GM12878 (cell line): Measurements from ENCODE around the gene M1AP. TPM values are rescaled to one million over a fixed set of nuclear protein-coding genes. Genes with fewer than 3 reads are reported as not detected.

Source experiments
- ATAC-seq: fragments of 200-7000 bp; cut with Tn5 transposase; 3 replicates; pipeline ENCODE4 v1.9.1; 2020; ENCODE audit warnings: mild to moderate bottlenecking, moderate library complexity
- BruUV-seq: library from RNA; stranded (reverse); fragments of 400-500 nt; replicated peaks from 2 replicates; lab custom pipeline; 2021; lab: Mats Ljungman, UMichigan
- CTCF ChIA-PET: fragments of 300-600 bp; sonication (Branson Sonifier 250); formaldehyde crosslinking; extraction: SDS; loops from one replicate; lab custom pipeline; 2021; ENCODE audit warnings: inconsistent platforms; lab: Yijun Ruan, JAX
- POLR2A ChIA-PET: fragments of 350-600 bp; formaldehyde crosslinking; extraction: SDS; loops from one replicate; lab custom pipeline; 2021; ENCODE audit warnings: inconsistent platforms; lab: Charles Lee
- RAD21 ChIA-PET: fragments of 300-600 bp; sonication (Branson Sonifier 250); formaldehyde crosslinking; loops from one replicate; lab custom pipeline; 2023; ENCODE audit warnings: antibody characterized with exemption; ENCODE audit not compliant: unreplicated experiment; lab: Charles Lee
- SMC1A ChIA-PET: fragments of 300-600 bp; sonication (Branson Sonifier 250); formaldehyde crosslinking; loops from one replicate; lab custom pipeline; 2023; ENCODE audit not compliant: unreplicated experiment, uncharacterized antibody; lab: Charles Lee
- DNase-seq: peaks from one replicate; pipeline ENCODE4 v3.0.0-alpha.2; 2011; ENCODE audit warnings: low read depth, low spot score
- FAIRE-seq: peaks from 3 replicates; lab custom pipeline; 2011; peaks lifted over from hg19 to GRCh38; lab: Jason Lieb, UNC
- H2AFZ ChIP-seq: 2 replicates; pipeline ENCODE4 v1.6.0; 2011; ENCODE audit warnings: low read depth, low read length, control low read depth; ENCODE audit not compliant: control insufficient read depth
- H3K27ac ChIP-seq: 2 replicates; pipeline ENCODE4 v1.5.1; 2011; ENCODE audit warnings: control low read depth; ENCODE audit not compliant: control insufficient read depth, insufficient read depth
- H3K27me3 ChIP-seq, 2 experiments: replicated peaks in 1 of 2; 2 replicates each; pipeline versions ENCODE4 v1.6.0 to v1.6.1; 2011; ENCODE audit warnings: low read length in 1 of 2; ENCODE audit not compliant: control insufficient read depth in 2 of 2, insufficient read depth in 2 of 2
- H3K36me3 ChIP-seq, 2 experiments: 2 replicates each; pipeline ENCODE4 v1.5.1; 2011; ENCODE audit warnings: low read length in 1 of 2; ENCODE audit not compliant: control insufficient read depth in 2 of 2, insufficient read depth in 2 of 2
- H3K4me1 ChIP-seq: 2 replicates; pipeline ENCODE4 v1.6.1; 2011; ENCODE audit warnings: mild to moderate bottlenecking, low read length, moderate library complexity, mixed read lengths; ENCODE audit not compliant: control insufficient read depth, insufficient read depth
- H3K4me2 ChIP-seq: 2 replicates; pipeline ENCODE4 v1.6.0; 2011; ENCODE audit warnings: control low read depth; ENCODE audit not compliant: control insufficient read depth, insufficient read depth
- H3K4me3 ChIP-seq: fragments of 200-600 bp; sonication (generic); 2 replicates; pipeline ENCODE4 v1.5.1; 2016
- H3K79me2 ChIP-seq: 2 replicates; pipeline ENCODE4 v1.6.0; 2011; ENCODE audit warnings: low read length; ENCODE audit not compliant: control insufficient read depth, insufficient read depth
- H3K9ac ChIP-seq: 2 replicates; pipeline ENCODE4 v1.8.0; 2011; ENCODE audit warnings: low read length, control low read depth, mixed read lengths; ENCODE audit not compliant: control insufficient read depth, insufficient read depth
- H3K9me3 ChIP-seq: replicated peaks from 3 replicates; pipeline ENCODE4 v1.5.1; 2011; ENCODE audit warnings: mild to moderate bottlenecking, low read length; ENCODE audit not compliant: control insufficient read depth, insufficient read depth
- H4K20me1 ChIP-seq: 2 replicates; pipeline ENCODE4 v1.6.0; 2011; ENCODE audit not compliant: control insufficient read depth, insufficient read depth
- CUX1 ChIP-seq: IDR thresholded peaks from 2 replicates; pipeline ENCODE4 v1.6.1; 2012; ENCODE audit warnings: improper control_type of control experiment, low read depth, low read length; ENCODE audit not compliant: insufficient replicate concordance
- EZH2 ChIP-seq: IDR thresholded peaks from 2 replicates; pipeline ENCODE4 v1.6.1; 2012; ENCODE audit warnings: low read depth, mild to moderate bottlenecking, control low read depth, inconsistent platforms, low read length, borderline replicate concordance; ENCODE audit not compliant: control insufficient read depth
- IKZF1 ChIP-seq: fragments of 450-650 bp; conservative IDR thresholded peaks from 2 replicates; pipeline ENCODE4 v1.6.1; 2017; ENCODE audit warnings: antibody characterized with exemption, mild to moderate bottlenecking
- KAT2A ChIP-seq: conservative IDR thresholded peaks from 2 replicates; pipeline ENCODE4 v1.6.1; 2011; ENCODE audit warnings: low read depth, low read length; ENCODE audit not compliant: control insufficient read depth
- MEF2B ChIP-seq: fragments of 450-650 bp; IDR thresholded peaks from 2 replicates; pipeline ENCODE4 v1.6.1; 2018; ENCODE audit warnings: mild to moderate bottlenecking, moderate library complexity; ENCODE audit not compliant: partially characterized antibody, poor library complexity, severe bottlenecking
- NR2F1 ChIP-seq: fragments of 450-650 bp; conservative IDR thresholded peaks from 2 replicates; pipeline ENCODE4 v1.6.1; 2017; ENCODE audit warnings: mild to moderate bottlenecking
- POLR2AphosphoS2 ChIP-seq: IDR thresholded peaks from 2 replicates; pipeline ENCODE4 v1.6.1; 2011; ENCODE audit warnings: low read depth, mild to moderate bottlenecking, low read length, improper control_type of control experiment, moderate library complexity
- RFX5 ChIP-seq: IDR thresholded peaks from 2 replicates; pipeline ENCODE4 v1.6.1; 2011; ENCODE audit warnings: low read depth, low read length, improper control_type of control experiment
- SIX5 ChIP-seq: IDR thresholded peaks from 2 replicates; pipeline ENCODE4 v1.6.1; 2011; ENCODE audit warnings: mild to moderate bottlenecking, low read depth, low read length, moderate library complexity; ENCODE audit not compliant: severe bottlenecking
- SMAD1 ChIP-seq: fragments of 450-650 bp; IDR thresholded peaks from 2 replicates; pipeline ENCODE4 v1.6.1; 2018; ENCODE audit warnings: mild to moderate bottlenecking, low read depth; ENCODE audit not compliant: partially characterized antibody
- ZBTB33 ChIP-seq: fragments of 450-650 bp; IDR thresholded peaks from 2 replicates; pipeline ENCODE4 v1.6.1; 2017; ENCODE audit warnings: mild to moderate bottlenecking
- in situ Hi-C: fragments of 300-500 bp; cut with MboI; formaldehyde crosslinking; loops from 9 replicates; pipeline ENCODE4 v1.14.3; 2018; ENCODE audit warnings: mixed read lengths
- intact Hi-C: fragments of 100-400 bp; cut with micrococcal nuclease; formaldehyde crosslinking; loops from one replicate; pipeline ENCODE4 v1.14.2; 2022; ENCODE audit not compliant: unreplicated experiment
- polyA plus RNA-seq, 11 experiments: library from polyadenylated mRNA; depleted of rRNA in 4 of 11; unstranded in 6 of 11; stranded (reverse) in 5 of 11; fragments of >200 nt; fragmentation: Nextera tagmentation in 4 of 11; fragmentation: Illumina TruSeq in 1 of 11; extraction: Ambion mirVana in 4 of 11; extraction: Trizol in 1 of 11; gene quantifications; 1 replicate in 1 of 11; 2 replicates in 10 of 11; pipeline versions ENCODE4 v1.2.1 to v1.2.3, GENCODE V29; 2011 to 2016; ENCODE audit warnings: inconsistent platforms in 2 of 11, missing spikeins in 2 of 11, low read depth in 1 of 11
- total RNA-seq, 4 experiments: library from RNA; depleted of rRNA in 3 of 4; stranded (reverse); fragments of >200 nt in 3 of 4; fragmentation: Illumina TruSeq in 1 of 4; extraction: Trizol in 1 of 4; gene quantifications; 2 replicates each; pipeline versions ENCODE4 v1.2.1 to v1.2.3, GENCODE V29; 2013 to 2021
- TF ChIP-seq, protein P1 (sequence below): IDR thresholded peaks from 2 replicates; pipeline ENCODE4 v1.6.1; 2011; ENCODE audit warnings: low read depth, mild to moderate bottlenecking, low read length, moderate library complexity, borderline replicate concordance; ENCODE audit errors: extremely low read depth

Gene M1AP
- total and polyA plus RNA-seq, 10 of the 15 experiments (the other 5 are each of a cell fraction or from before 2014, with no cell fraction given) = 0.04 to 0.32 (median 0.16) TPM; not detected in 4

- TF ChIP-seq ZBTB33 (no peak), POLR2AphosphoS2 (no peak), CUX1 (no peak)
- TF ChIP-seq, protein P1, sequence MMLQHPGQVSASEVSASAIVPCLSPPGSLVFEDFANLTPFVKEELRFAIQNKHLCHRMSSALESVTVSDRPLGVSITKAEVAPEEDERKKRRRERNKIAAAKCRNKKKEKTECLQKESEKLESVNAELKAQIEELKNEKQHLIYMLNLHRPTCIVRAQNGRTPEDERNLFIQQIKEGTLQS = no peak
Observed at GRCh38 chr2:74693668-74694067, 45.5 kb upstream of the M1AP start (continued).

DNA sequence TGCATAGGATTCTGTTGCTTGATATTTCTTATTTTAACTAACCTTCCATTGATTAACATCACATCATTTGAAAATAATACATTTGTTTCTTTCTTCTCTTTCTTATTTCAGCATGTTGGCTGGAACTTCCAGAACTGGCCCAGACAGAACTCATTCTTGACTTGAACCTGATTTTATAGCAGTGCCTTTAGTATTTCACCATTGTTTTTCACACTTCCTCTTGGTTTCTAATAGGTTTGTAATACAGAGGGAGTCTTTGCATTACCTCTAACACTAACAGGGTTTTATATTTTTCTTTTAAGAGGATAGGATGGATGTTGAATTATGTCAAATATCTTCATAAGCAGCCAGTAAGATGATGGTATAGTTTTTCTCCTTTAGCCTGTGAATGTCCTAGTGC is 45.1 kb upstream of the M1AP start:
- Histone ChIP-seq H3K79me2 (no peaks in the 10 kb centered on the region), H3K9ac (no peak overlapping the region), H3K9me3 (no peaks in the 10 kb centered on the region), H3K4me1 (no peaks in the 10 kb centered on the region), H3K27ac (no peak overlapping the region), H3K36me3 (no peaks in the 10 kb centered on the region), H2AFZ (no peak overlapping the region), H4K20me1 (no peaks in the 10 kb centered on the region), H3K4me3 (no peak overlapping the region), H3K4me2 (no peak overlapping the region), H3K27me3 (peaks cover 0 to 2% of the 10 kb centered on the region in 2 experiments; a peak in 1 of 4 replicates)
- DNase-seq = no peak
- no peak for ATAC-seq
- ChIA-PET CTCF (interaction anchor here (1.8 to 3.0 kb wide), 2 partner anchors 9 to 21 kb away, joined by 8 to 20 read pairs; no protein-coding TSS in a partner anchor), SMC1A (no interaction called here), RAD21 (no interaction called here), POLR2A (no interaction called here)
- BruUV-seq = no TSS peak
- FAIRE-seq = no peak
- intact Hi-C loops = loop anchor here (10.0 kb wide), 1 partner anchor 932 kb away; no protein-coding TSS in a partner anchor
- TF ChIP-seq RFX5 (no peak), NR2F1 (no peak), SIX5 (no peak), MEF2B (no peak), EZH2 (no peak), SMAD1 (no peak), KAT2A (no peak), IKZF1 (no peak)
- in situ Hi-C loops = loop anchor here (10.0 kb wide), 1 partner anchor 912 kb away; no protein-coding TSS in a partner anchor
